Upper lobe of left lung (tissue), 6 donors: ENCODE measurements around the gene RIOX2. TPM values are rescaled to one million over a fixed set of nuclear protein-coding genes. Genes with fewer than 3 reads are reported as not detected.

Experiments
- ATAC-seq, 2 donors: fragments of 200-7000 bp; cut with Tn5 transposase; one replicate each; pipeline ENCODE4 v1.9.1; 2022; ENCODE audit warnings: mild to moderate bottlenecking in 2 of 2, moderate library complexity in 2 of 2; ENCODE audit not compliant: low FRiP score in 2 of 2
- DNase-seq, 2 donors: peaks; one replicate each; pipeline ENCODE4 v3.0.0-alpha.2; 2019 to 2020
- H3K27ac ChIP-seq, 4 donors: fragments of 200-600 bp; sonication (generic); one replicate each; pipeline ENCODE4 v1.5.1; 2016 to 2019
- H3K27me3 ChIP-seq, 4 donors: fragments of 200-600 bp; sonication (generic); one replicate each; pipeline ENCODE4 v1.5.1; 2017 to 2019
- H3K36me3 ChIP-seq, 4 donors: fragments of 200-600 bp; sonication (generic); one replicate each; pipeline ENCODE4 v1.5.1; 2016 to 2019
- H3K4me1 ChIP-seq, 4 donors: fragments of 200-600 bp; sonication (generic); one replicate each; pipeline ENCODE4 v1.5.1; 2018 to 2019
- H3K4me3 ChIP-seq, 4 donors: fragments of 200-600 bp; sonication (generic); one replicate each; pipeline ENCODE4 v1.5.1; 2017 to 2019; ENCODE audit warnings: mild to moderate bottlenecking in 2 of 4, moderate library complexity in 1 of 4
- H3K9me3 ChIP-seq, 4 donors: fragments of 200-600 bp; sonication (generic); one replicate each; pipeline ENCODE4 v1.5.1; 2018 to 2019
- EP300 ChIP-seq, 4 donors: sonication (generic); formaldehyde crosslinking; IDR thresholded peaks; one replicate each; pipeline ENCODE4 v1.5.1; 2017; ENCODE audit warnings: antibody characterized with exemption in 4 of 4, control low read depth in 2 of 4
- POLR2A ChIP-seq, 4 donors: fragments of 450-650 bp; IDR thresholded peaks; one replicate each; pipeline ENCODE4 v1.5.1; 2016 to 2017; ENCODE audit warnings: antibody characterized with exemption in 4 of 4, mild to moderate bottlenecking in 2 of 4
- POLR2AphosphoS5 ChIP-seq, 2 donors: sonication (generic); formaldehyde crosslinking; IDR thresholded peaks; one replicate each; pipeline ENCODE4 v1.5.1; 2017; ENCODE audit warnings: antibody characterized with exemption in 2 of 2
- WGBS, 2 donors: methylation state at CpG; one replicate each; pipeline ENCODE4 v1.1.5; 2017 to 2018; 5-methylcytosine and 5-hydroxymethylcytosine counted together
- total RNA-seq, 6 donors: library from RNA; depleted of rRNA in 4 of 6; stranded (reverse); fragments of >200 nt in 4 of 6; gene quantifications; one replicate each; pipeline versions ENCODE4 v1.1.0 to v1.2.1, GENCODE V29; 2016 to 2021
- TF ChIP-seq, protein P1 (sequence below), 6 experiments: fragments of 450-650 bp in 4 of 6; fragments of 200-600 bp in 2 of 6; sonication (generic) in 2 of 6; IDR thresholded peaks; one replicate each; pipeline ENCODE4 v1.5.1; 2016 to 2019; ENCODE audit warnings: antibody characterized with exemption in 6 of 6
- donor health status: DM: no; HTN: no; CAD: no; lungs with moderate emphysema.
- donor health status: DM: no; HTN: yes; CAD: no; lungs with severe emphysema.

Gene RIOX2
- total RNA-seq, 6 donors from 2014 or later, result 15.9 to 33.9 (median 21.4) TPM

- Histone ChIP-seq H3K27me3 (no peaks in the 10 kb centered on the region), H3K36me3 (no peaks in the 10 kb centered on the region), H3K9me3 (no peaks in the 10 kb centered on the region), H3K4me3 (no peak overlapping the region), H3K27ac (no peak overlapping the region), H3K4me1 (no peaks in the 10 kb centered on the region)
- 88 to 93% methylated on average over 4 of the region's 4 CpGs for WGBS, 2 donors
- no peak for DNase-seq
- ATAC-seq, result no peak
- TF ChIP-seq POLR2AphosphoS5 (IDR thresholded peaks at IDR 0.05), result no peak
- TF ChIP-seq, protein P1, sequence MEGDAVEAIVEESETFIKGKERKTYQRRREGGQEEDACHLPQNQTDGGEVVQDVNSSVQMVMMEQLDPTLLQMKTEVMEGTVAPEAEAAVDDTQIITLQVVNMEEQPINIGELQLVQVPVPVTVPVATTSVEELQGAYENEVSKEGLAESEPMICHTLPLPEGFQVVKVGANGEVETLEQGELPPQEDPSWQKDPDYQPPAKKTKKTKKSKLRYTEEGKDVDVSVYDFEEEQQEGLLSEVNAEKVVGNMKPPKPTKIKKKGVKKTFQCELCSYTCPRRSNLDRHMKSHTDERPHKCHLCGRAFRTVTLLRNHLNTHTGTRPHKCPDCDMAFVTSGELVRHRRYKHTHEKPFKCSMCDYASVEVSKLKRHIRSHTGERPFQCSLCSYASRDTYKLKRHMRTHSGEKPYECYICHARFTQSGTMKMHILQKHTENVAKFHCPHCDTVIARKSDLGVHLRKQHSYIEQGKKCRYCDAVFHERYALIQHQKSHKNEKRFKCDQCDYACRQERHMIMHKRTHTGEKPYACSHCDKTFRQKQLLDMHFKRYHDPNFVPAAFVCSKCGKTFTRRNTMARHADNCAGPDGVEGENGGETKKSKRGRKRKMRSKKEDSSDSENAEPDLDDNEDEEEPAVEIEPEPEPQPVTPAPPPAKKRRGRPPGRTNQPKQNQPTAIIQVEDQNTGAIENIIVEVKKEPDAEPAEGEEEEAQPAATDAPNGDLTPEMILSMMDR (IDR thresholded peaks at IDR 0.05), result no peak
- TF ChIP-seq POLR2A (IDR thresholded peaks at IDR 0.05), result no peak
- TF ChIP-seq EP300 (IDR thresholded peaks at IDR 0.05), result no peak
These were observed 24.8 kb upstream of the RIOX2 start for GRCh38 chr3:97996988-97997387.

DNA sequence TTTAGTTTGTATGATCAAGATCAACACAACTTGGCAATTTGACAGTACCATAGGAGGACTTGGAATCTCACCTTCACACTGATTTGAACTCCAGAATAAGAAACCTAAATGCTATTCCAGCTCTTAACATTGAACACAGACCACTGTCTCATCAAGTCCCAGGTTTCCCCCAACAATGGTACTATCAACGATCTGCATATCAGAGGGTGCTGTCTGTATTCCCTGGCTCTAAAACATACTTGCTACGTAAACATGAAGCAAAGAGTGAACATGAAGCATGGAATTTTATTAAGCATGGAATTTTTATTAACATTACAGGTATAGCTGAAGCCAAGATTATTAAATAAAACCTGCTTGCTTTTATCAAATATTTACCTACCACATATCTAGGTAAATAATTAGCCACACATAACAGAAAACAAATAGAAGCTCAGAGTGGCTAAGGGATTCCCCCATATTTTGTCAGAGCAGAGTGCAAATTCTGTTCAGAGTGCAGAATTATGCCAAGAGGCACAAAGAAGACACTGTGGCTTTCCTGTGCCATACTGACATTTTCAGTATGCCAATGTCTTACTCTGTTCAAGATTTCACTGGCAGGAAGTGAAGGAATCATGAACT lies 22.2 kb upstream of the RIOX2 start:
- 72 to 78% methylated on average over 2 of the region's 2 CpGs for WGBS, 2 donors
- TF ChIP-seq EP300 (IDR thresholded peaks at IDR 0.05), result no peak
- DNase-seq (no peak), ATAC-seq (no peak)
- Histone ChIP-seq H3K27ac (no peak overlapping the region), H3K27me3 (no peaks in the 10 kb centered on the region), H3K4me1 (peaks cover 0 to 5% (median 2%) of the 10 kb centered on the region in 4 donors), H3K9me3 (no peaks in the 10 kb centered on the region), H3K36me3 (no peaks in the 10 kb centered on the region), H3K4me3 (no peak overlapping the region)

GRCh38 chr3:97993526-97993925 lies 21.3 kb upstream of the RIOX2 start:
- no peak overlapping the region for H3K4me3 ChIP-seq
- H3K27me3 ChIP-seq, result no peaks in the 10 kb centered on the region
- no peaks in the 10 kb centered on the region for H3K9me3 ChIP-seq
- ATAC-seq (no peak), DNase-seq (no peak)
- no peak overlapping the region for H3K27ac ChIP-seq
- peaks cover 0 to 5% (median 2%) of the 10 kb centered on the region in 4 donors for H3K4me1 ChIP-seq
- H3K36me3 ChIP-seq, result no peaks in the 10 kb centered on the region
- 76 to 80% methylated on average over 2 of the region's 2 CpGs for WGBS, 2 donors
- TF ChIP-seq POLR2A (IDR thresholded peaks at IDR 0.05), result no peak
- TF ChIP-seq, protein P1 (IDR thresholded peaks at IDR 0.05), result no peak
- no peak for TF ChIP-seq POLR2AphosphoS5 (IDR thresholded peaks at IDR 0.05)
- TF ChIP-seq EP300 (IDR thresholded peaks at IDR 0.05), result no peak

DNA sequence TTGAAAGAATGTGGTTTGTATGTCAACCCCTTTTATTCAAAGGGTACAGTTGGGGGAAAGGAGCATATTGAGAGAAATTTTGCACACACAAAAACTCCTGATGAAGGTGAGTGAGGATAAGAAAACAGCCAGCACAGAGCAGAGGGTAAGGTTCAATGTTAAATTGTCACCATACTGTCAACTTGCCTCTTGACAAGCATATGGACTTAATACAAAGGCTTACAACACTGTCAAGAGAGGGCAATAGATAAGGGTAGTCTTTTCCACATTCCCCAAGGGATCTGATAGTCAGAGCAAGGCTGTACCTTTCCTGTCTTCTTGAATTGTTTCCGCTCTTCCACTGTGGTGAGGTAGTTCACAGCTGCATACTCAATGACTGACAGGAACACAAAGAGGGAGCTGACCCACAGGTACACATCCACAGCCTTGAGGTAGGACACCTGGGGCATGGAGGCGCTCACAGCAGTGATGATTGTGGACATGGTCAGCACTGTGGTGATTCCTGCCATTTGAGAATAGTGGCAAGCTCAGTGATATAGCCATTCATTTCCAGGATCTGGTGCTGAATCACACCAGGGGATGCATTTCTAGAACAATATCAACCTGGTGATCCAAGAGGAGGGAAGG lies 20.4 kb upstream of the RIOX2 start:
- Histone ChIP-seq H3K4me3 (no peak overlapping the region), H3K27me3 (no peaks in the 10 kb centered on the region), H3K36me3 (no peaks in the 10 kb centered on the region), H3K9me3 (no peaks in the 10 kb centered on the region), H3K4me1 (peaks cover 0 to 5% (median 2%) of the 10 kb centered on the region in 4 donors), H3K27ac (no peak overlapping the region)
- WGBS, 2 donors, result 92 to 100% methylated on average over 1 to 2 of the region's 2 CpGs
- no peak for DNase-seq
- no peak for ATAC-seq
- TF ChIP-seq EP300 (IDR thresholded peaks at IDR 0.05), result no peak
- TF ChIP-seq, protein P1 (IDR thresholded peaks at IDR 0.05), result no peak
- no peak for TF ChIP-seq POLR2A (IDR thresholded peaks at IDR 0.05)
- TF ChIP-seq POLR2AphosphoS5 (IDR thresholded peaks at IDR 0.05), result no peak

- no peak for TF ChIP-seq EP300 (IDR thresholded peaks at IDR 0.05)
- TF ChIP-seq POLR2A (IDR thresholded peaks at IDR 0.05), result no peak
- no peak for TF ChIP-seq POLR2AphosphoS5 (IDR thresholded peaks at IDR 0.05)
- TF ChIP-seq, protein P1 (IDR thresholded peaks at IDR 0.05), result no peak
- Histone ChIP-seq H3K9me3 (no peaks in the 10 kb centered on the region), H3K4me3 (no peak overlapping the region), H3K27ac (no peak overlapping the region), H3K27me3 (no peaks in the 10 kb centered on the region), H3K36me3 (no peaks in the 10 kb centered on the region), H3K4me1 (peaks cover 0 to 5% (median 2%) of the 10 kb centered on the region in 4 donors)
- DNase-seq (no peak), ATAC-seq (no peak)
- 39 to 50% methylated on average over 5 of the region's 5 CpGs for WGBS, 2 donors
These were observed 19.1 kb upstream of the RIOX2 start for GRCh38 chr3:97991293-97991682.
